AG08395 (cell line): Measurements from ENCODE around the gene ABTB1.

Experiments used
- DNase-seq: peaks from one replicate; pipeline ENCODE4 v3.0.0; 2012; ENCODE audit warnings: mixed read lengths, low spot score

ABTB1 gene

DNA sequence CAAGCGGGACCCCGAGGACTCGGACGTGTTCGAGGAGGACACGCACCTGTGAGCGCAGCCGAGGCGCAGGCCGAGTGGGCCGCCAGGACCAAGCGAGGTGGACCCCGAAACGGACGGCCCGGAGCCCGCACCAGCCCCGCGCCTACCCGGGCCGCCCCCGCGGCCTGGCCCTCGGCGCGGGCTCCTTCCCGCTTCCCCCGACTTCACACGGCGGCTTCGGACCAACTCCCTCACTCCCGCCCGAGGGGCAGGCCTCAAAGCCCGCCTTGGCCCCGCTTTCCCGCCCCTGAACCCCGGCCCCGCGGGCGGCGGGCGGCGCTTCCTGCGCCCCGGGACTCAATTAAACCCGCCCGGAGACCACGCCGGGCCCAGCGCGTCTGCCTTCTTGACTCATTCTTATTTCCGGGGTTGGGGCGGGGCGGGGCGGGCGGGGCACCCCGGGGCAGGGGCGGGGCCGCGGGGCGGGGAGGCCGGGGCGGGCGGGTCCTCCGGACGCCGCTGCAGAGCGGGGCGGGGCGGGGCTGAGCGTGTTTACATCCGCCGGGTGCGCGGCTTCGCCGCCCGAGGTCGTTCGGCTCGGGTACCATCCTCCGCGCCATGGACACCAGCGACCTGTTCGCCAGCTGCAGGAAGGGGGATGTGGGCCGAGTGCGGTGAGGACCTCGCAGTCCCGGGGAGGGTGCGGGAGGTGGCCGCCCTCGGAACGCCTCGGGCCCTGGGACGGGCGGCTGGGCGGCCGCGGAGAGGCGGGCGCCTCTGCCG, at the start of gene ABTB1:
Gene ABTB1, plus strand, starts transcription at position 524 of the 762 bp plus-strand sequence. Its CDS starts 74 bp downstream, at position 598.
- DNase-seq = peak; percentile 96

DNA sequence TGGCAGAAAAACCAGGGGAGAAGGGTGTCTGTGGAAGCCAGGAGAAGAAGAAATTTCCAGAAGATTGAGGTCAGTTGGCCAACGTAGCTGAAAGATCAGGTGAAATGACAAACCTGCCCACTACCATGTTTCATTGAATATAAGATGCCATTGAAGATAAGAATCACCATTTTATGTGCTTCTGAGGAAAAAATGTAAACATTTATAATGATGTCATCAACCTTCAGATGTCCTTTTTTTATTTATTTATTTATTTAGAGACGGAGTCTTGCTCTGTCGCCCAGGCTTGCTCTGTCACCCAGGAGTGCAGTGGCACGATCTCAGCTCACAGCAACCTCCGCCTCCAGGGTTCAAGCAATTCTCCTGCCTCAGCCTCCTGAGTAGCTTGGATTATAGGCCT, 48.7 kb upstream of the ABTB1 start:
- DNase-seq = no peak

DNA sequence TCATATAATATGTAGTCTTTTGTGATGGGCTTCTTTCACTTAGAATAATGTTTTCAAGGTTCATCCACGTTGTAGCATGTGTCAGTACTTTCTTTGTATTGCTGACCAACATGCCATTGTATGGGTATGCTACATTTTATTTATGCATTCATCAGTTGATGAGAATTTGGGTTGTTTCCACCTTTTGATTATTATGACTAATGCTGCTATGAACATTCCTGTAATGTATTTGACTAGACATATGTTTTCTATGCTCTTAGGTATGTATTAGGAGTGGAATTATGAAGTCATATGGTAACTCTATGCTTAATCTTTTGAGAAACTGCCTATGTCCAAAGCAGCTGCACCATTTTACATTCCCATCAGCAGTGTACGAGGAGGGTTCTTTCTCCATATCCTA, 46.9 kb upstream of the ABTB1 start:
- DNase-seq = no peak

DNA sequence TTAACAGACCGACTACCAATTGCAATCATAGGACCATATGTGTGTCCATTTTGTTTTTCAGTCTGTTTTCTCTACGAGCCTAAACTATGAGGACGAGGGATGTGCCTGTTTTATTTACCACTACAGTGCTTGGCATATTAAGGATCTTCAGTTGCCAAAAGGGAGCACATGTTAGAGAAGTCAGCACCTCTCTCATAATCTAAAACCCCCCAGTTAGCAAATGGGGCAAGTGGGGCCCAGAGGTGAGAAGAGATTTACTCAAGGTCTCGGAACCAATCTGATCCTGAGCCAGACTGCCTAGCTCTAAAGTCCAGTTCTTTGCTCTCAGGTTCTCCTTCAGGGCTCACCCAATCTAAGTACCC, 44.3 kb upstream of the ABTB1 start:
- no peak for DNase-seq

- DNase-seq = peak; percentile 69
Measured at GRCh38 chr3:127628788-127629466, 43.8 kb upstream of the ABTB1 start, which contains the start of gene PODXL2. Gene PODXL2, plus strand, starts transcription at chr3:127629185. Its CDS starts 35 bp downstream, at chr3:127629220.

DNA sequence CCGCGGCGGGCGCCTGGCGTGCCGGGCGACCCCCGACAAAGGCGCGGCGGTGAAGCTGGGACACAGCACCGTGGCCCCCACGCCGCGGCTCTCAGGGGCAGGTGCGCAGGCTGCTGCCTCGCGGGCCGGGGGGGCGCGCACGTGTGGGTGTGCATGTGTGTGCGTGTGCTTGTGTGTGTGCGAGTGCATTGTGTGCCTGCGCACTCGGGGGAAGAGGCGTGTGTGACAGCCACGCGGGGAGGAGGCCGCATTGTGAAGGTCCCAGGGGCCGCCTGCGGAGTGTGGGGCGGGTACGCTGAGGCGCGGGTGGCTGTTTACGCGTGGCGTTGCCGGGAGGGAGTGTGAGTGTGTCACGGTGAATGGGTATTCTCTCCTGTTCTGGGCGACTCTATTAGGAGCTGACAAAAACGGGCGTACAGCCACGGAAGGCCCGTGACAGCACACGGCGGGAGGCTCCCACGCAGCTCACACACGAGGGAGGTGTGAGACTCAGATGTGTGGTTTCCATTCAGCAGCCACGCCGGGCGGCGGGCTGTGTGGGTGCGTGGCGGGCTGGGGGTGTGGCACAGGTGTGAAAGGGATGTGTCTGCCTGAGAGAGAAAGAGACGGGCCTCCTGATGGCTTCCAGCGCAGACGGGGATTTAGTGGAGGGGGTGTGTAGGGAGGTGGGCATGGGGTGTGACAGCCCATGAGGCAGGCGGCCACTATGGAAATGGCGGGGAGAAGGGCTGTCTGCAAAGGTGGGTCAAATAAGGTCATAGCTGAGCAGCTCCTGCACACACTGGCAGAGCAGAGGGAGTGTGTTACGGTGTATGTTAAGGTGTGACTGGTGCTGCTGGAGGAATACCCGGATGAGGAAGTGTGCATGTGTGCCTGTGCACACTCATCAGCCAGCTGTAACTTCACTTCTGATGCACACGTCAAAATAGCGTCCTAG, 43.0 kb upstream of the ABTB1 start:
- no peak for DNase-seq

DNA sequence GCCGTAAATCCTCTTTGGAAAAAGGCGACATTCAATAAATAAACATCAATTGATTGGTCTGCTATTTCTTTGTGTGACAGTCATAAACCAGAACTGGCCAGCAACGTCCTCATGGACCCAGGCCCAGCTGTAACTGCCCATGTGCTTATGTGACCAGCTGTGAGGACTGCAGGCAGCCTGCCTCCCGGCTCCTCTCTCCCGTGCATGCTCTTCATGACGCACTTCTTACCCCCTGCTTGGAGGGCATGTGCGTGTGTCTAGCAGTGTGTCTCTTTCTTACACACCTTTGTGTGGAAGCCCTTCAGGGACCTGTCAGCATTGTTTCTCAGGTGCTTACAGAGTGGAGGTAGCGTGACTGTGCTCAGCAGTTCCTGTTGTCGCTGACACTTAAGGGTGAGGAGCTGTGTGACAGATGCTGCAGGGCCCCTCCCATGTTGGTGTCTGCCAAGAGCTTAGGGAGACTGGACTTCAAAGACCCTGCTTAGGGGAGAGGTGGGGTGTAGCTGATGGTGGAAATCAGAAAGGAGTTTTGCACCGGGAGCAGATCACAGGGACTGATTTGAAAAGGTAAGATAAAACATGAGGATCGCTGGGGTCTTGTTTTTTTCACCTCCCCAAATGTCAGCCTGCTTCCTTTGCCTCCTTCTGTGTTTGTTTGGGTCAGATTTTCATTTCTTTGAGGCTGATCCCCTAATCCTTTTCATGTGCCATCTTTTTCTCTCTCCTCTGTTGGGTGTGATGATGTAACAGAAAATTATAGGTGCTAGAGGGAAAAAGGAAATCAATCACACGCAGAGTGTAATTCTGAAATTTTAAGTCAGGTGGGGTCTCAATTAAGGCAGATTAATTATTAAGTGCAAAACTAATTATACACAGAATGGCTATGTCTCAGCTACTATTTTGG, 41.7 kb upstream of the ABTB1 start:
- no peak for DNase-seq

GRCh38 chr3:127632035-127632820, 40.5 kb upstream of the ABTB1 start:
- no peak for DNase-seq

- DNase-seq = no peak
Measured at GRCh38 chr3:127634653-127635052, 38.1 kb upstream of the ABTB1 start.

- DNase-seq = peak; percentile 38
Measured at GRCh38 chr3:127637546-127637945, 35.2 kb upstream of the ABTB1 start.

DNA sequence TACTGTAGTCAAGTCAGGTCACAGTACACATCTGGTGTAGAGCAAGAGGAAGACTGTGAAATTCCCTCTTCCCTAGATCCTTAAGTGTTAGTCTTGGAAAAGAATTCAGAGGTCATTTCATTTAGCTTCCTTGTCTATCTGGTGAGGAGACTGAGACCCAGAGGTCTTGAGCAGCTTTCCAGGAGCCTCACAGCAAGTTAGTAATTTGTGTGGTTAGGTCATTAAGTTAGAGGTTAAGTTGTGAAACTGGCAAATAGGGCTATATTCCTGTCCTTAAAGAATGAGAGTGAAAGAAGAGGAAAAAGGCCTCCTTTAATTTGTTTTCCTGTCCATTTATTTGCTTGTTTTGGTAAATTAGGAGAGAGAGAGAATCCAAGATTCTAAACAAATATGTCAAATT, 34.8 kb upstream of the ABTB1 start:
- no peak for DNase-seq

DNA sequence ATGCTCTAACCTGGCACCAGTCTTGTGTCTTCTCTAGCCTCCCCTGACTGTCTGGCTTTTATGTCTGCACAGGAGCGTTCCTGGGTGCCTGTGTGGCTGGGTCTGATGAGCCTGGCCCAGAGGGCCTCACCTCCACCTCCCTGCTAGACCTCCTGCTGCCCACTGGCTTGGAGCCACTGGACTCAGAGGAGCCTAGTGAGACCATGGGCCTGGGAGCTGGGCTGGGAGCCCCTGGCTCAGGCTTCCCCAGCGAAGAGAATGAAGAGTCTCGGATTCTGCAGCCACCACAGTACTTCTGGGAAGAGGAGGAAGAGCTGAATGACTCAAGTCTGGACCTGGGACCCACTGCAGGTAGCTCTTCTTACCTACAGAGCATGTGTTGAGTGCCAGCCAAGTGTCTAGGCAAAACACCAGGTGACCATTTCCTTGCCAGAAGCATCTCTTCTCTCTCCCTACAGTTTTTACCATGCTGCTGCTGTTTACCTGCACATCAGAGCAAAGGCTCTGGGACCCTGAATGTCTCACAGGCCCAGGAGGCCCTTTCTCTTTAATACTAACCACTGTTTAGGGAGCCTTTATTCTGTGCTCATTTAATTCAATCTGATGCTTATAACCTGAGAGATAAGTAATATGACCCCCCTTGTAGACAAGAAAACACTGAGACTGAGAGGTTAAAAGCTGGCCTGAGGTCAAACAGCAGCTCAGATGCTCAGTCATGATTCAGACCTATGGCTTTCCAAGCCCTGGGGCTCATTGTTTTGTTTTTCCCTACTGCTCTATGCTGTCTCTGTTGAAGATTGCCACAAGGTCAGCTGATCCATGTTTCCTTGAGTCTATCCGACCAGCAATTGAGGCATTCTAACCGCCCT, 33.3 kb upstream of the ABTB1 start:
- peak; percentile 67 for DNase-seq

DNA sequence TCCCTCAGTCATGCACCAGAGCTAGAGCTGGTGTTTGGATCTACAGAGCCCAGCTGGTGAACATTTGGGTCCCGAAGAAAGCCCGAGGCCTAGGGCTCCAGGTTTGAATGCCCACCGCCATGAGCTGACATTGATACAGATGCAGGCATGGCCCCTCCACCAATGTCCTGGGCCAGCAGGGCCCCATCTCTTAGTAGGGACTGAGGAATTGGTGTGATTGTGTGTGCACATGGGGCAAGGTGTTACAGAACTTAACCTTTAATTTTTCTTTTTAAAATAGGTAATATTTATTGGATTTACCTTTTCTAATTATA, 32.8 kb upstream of the ABTB1 start:
- DNase-seq = no peak

DNA sequence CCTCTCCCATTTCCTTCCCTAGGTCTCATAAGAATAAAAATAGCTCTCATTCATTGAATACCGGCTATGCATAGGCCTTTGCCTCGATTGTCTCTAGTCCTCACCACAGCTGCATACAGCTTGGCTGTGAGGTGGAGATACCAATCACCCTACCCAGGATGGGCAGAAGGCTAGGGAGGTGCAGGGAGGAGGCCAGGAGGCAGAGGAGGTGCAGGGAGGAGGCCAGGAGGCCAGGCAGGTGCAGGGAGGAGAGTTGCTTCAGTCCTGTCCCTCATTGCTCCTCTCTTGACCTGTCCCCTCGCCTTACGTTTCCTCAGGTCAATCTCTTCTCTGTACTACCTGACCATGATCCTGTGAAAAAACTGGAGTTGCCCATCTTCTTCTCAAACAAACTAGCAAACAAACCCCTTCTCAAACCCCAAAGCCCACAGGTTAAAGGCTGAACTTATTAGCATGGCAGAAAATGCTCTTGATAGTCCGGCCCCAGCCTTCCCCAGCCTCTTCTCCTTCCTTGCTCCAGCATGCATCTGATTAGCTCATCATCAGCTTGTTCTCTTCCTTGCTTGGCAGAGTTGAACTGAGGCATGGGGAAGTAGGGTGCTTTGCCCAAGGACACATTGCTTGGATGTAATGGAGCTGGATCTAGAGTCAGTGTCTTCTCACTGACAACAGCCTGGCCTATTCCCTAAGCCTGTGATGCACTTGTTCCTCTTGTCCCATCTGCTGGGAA, 27.9 kb upstream of the ABTB1 start:
- no peak for DNase-seq

GRCh38 chr3:127645371-127646015, 27.3 kb upstream of the ABTB1 start:
- DNase-seq = no peak

- DNase-seq = no peak
Measured at GRCh38 chr3:127646501-127647046, 26.2 kb upstream of the ABTB1 start.

- DNase-seq = no peak
Measured at GRCh38 chr3:127647166-127647844, 25.4 kb upstream of the ABTB1 start.

- DNase-seq = no peak
Measured at GRCh38 chr3:127647845-127648204, 24.9 kb upstream of the ABTB1 start.
